Left lung (tissue), 10 donors: ENCODE measurements around the gene RAB40A. TPM values are rescaled to one million over a fixed set of nuclear protein-coding genes. Genes with fewer than 3 reads are reported as not detected.
A peak's percentile ranks its signal among the peaks of the same experiment; 100 is the strongest.
"Not testable (repeated sequence)": the region's sequence is repeated elsewhere in the genome, so short reads cannot be mapped to it uniquely, and the experiment has no call there.

ENCODE experiments used
- ATAC-seq: fragments of 200-7000 bp; cut with Tn5 transposase; one replicate; pipeline ENCODE4 v1.9.1; 2020; ENCODE audit warnings: moderate library complexity
- DNase-seq, 4 donors: peaks; one replicate each; pipeline ENCODE4 v3.0.0-alpha.2; 2013 to 2020
- H3K27ac ChIP-seq, 2 donors: fragments of 200-600 bp; sonication (generic) in 1 of 2; one replicate each; pipeline versions ENCODE4 v1.5.0 to v1.8.0; 2020 to 2021
- H3K27me3 ChIP-seq, 2 donors: fragments of 200-600 bp; sonication (generic) in 1 of 2; one replicate each; pipeline versions ENCODE4 v1.5.0 to v1.8.0; 2020 to 2021
- H3K36me3 ChIP-seq, 2 donors: fragments of 200-600 bp; sonication (generic) in 1 of 2; one replicate each; pipeline versions ENCODE4 v1.5.0 to v1.8.0; 2020 to 2021
- H3K4me1 ChIP-seq, 2 donors: fragments of 200-600 bp; one replicate each; pipeline ENCODE4 v1.8.0; 2021
- H3K4me3 ChIP-seq, 2 donors: fragments of 200-600 bp; sonication (generic) in 1 of 2; one replicate each; pipeline versions ENCODE4 v1.5.0 to v1.8.0; 2020 to 2021; ENCODE audit warnings: mild to moderate bottlenecking in 1 of 2
- H3K9me3 ChIP-seq, 2 donors: fragments of 200-600 bp; sonication (generic) in 1 of 2; one replicate each; pipeline versions ENCODE4 v1.5.0 to v1.8.0; 2020 to 2021
- intact Hi-C, 2 donors: fragments of 100-400 bp; cut with DNase I; formaldehyde crosslinking; loops; one replicate each; pipeline versions ENCODE4 v1.11.2 to v1.14.2; 2022
- polyA plus RNA-seq, 6 donors: library from polyadenylated mRNA; unstranded; fragments of 120-200 nt; gene quantifications; one replicate each; pipeline ENCODE4 v1.2.1, GENCODE V29; 2013; ENCODE audit not compliant: insufficient read length in 6 of 6
- total RNA-seq, 2 donors: library from RNA; stranded (reverse); fragmentation: NEBNext Ultra II Directional; extraction: Animal tissue kit (Norgen Biotek cat#: 25700); gene quantifications; one replicate each; pipeline ENCODE4 v1.2.1, GENCODE V29; 2021
- TF ChIP-seq, protein P1 (sequence below), 2 donors: fragments of 200-600 bp; sonication (generic) in 1 of 2; IDR thresholded peaks; one replicate each; pipeline versions ENCODE4 v1.5.0 to v1.8.0; 2021; ENCODE audit warnings: antibody characterized with exemption in 2 of 2
- donor health status: DM: no; HTN: yes; CAD: no.
- donor health status: DM: no; HTN: no; CAD: no.

The RAB40A gene
- total and polyA plus RNA-seq, 8 donors = 0.17 to 4.2 (median 3.5) TPM

DNA sequence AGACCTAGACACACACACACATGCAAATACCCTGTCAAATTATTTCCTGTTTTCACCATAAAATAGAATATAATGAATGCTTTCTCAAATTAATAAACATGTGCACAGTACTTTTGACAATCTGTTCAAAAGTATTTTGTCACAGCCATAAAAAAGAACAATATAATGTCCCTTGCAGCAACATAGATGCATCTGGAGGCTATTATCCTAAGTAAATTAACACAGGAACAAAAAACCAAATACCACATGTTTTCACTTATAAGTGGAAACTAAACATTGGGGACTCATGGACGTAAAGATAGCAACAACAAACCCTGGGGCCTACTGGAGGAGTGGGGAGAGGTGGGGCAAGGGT is 15.5 kb downstream of the RAB40A start:
- Histone ChIP-seq H3K4me3 (no peak overlapping the region), H3K9me3 (no peaks in the 10 kb centered on the region), H3K36me3 (no peaks in the 10 kb centered on the region), H3K27ac (no peak overlapping the region), H3K4me1 (no peaks in the 10 kb centered on the region), H3K27me3 (peaks cover 0 to 6% of the 10 kb centered on the region in 2 donors)
- DNase-seq (no peak), ATAC-seq (no peak)
- TF ChIP-seq, protein P1, sequence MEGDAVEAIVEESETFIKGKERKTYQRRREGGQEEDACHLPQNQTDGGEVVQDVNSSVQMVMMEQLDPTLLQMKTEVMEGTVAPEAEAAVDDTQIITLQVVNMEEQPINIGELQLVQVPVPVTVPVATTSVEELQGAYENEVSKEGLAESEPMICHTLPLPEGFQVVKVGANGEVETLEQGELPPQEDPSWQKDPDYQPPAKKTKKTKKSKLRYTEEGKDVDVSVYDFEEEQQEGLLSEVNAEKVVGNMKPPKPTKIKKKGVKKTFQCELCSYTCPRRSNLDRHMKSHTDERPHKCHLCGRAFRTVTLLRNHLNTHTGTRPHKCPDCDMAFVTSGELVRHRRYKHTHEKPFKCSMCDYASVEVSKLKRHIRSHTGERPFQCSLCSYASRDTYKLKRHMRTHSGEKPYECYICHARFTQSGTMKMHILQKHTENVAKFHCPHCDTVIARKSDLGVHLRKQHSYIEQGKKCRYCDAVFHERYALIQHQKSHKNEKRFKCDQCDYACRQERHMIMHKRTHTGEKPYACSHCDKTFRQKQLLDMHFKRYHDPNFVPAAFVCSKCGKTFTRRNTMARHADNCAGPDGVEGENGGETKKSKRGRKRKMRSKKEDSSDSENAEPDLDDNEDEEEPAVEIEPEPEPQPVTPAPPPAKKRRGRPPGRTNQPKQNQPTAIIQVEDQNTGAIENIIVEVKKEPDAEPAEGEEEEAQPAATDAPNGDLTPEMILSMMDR (IDR thresholded peaks at IDR 0.05) = no peak
- intact Hi-C loops = no loop called here

DNA sequence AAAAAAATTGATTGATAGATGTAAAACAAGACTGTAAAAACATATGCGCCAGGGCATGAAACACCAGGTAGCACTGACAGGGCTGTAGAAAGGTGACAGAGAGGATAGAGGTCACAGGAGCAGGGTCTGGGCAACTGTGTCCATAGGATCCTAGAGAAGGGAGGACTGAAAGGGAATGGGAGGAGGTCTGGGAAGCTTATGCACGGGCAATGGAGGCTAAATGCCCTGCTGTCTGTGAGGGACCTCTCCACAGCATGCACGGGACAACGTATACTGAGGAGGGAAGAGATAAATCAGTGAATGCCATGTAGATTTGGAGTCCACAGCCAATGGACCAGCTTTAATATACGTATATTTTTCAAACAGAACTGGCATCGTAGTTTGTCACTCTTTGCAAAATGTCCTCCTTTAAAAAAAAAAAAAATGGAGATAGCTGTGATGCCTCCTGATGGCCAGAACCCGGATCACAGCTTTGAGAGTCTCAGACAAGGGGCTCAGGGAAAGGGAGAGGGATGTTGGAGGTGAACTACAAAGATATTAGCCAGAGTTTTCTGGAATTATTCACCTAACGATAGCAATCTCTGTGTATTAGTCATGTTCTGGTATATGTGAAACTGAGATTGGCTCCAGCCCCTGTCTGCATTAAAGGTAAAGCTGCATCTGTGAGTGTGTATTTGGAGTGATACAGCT is 16.0 kb downstream of the RAB40A start:
- Histone ChIP-seq H3K9me3 (no peaks in the 10 kb centered on the region), H3K27ac (no peak overlapping the region), H3K4me3 (no peak overlapping the region), H3K4me1 (no peaks in the 10 kb centered on the region), H3K27me3 (peaks cover 0 to 6% of the 10 kb centered on the region in 2 donors), H3K36me3 (no peaks in the 10 kb centered on the region)
- intact Hi-C loops = no loop called here
- ATAC-seq = no peak
- no peak for DNase-seq
- TF ChIP-seq, protein P1 (IDR thresholded peaks at IDR 0.05) = no peak

DNA sequence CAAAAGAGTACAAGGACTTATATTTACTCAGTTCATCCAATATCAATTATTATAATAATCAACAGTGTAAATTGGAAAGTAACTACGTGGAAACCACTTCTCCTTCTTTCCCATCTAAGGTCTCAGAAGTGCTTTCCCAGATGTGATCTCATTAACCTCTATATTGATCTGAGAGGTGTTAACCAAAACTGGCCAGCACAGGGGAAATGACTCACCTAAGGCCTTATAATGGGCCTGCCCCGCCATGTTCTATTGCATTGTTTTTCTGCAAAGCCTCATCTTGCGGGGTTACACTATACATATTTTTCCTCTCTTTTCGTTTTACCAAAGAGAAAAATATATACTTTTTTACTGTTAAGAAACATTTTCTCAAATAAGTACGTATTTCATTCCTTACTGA is 20.5 kb downstream of the RAB40A start:
- Histone ChIP-seq H3K36me3 (no peaks in the 10 kb centered on the region), H3K27me3 (no peaks in the 10 kb centered on the region), H3K4me3 (no peak overlapping the region), H3K4me1 (no peaks in the 10 kb centered on the region), H3K27ac (no peak overlapping the region), H3K9me3 (no peaks in the 10 kb centered on the region)
- intact Hi-C loops = no loop called here
- ATAC-seq = no peak
- no peak for DNase-seq
- TF ChIP-seq, protein P1 (IDR thresholded peaks at IDR 0.05) = no peak

DNA sequence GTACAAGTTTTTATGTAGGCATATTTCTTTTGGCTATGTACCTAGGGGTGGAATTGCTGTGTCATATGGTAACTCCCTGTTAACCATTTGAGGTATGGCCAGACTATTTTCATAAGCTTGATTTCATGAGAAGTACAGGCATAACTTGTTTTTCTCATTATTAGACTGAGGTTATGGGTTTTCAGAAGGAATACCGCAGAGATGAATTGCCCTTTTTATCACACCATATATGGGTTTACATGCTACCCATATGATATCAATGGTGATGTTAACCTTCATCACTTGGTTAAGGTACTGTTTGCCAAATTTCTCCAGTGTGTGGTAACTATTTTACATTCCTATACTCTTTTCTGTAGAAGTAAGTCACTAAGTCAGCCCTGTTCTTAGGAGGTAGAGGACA is 23.5 kb downstream of the RAB40A start:
- DNase-seq (no peak), ATAC-seq (no peak)
- H3K4me3 ChIP-seq = no peak overlapping the region
- no peak overlapping the region for H3K27ac ChIP-seq
- no peaks in the 10 kb centered on the region for H3K4me1 ChIP-seq
- H3K36me3 ChIP-seq = no peaks in the 10 kb centered on the region
- TF ChIP-seq, protein P1 (IDR thresholded peaks at IDR 0.05) = no peak
- intact Hi-C loops = no loop called here
- no peaks in the 10 kb centered on the region for H3K9me3 ChIP-seq
- no peaks in the 10 kb centered on the region for H3K27me3 ChIP-seq

DNA sequence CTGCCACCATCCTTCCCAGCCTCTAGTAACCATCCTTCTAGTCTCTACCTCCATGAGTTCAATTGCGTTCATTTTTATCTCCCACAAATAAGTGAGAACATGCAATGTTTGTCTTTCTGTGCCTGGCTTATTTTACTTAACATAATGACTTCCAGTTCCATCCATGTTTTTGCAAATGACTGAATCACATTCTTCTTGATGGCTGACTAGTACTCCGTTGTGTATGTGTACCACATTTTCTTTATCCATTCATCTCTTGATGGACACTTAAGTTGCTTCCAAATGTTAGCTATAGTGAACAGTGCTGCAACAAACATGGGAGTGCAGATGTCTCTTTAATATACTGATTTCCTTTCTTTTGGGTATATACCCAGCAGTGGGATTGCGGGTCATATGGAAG is 25.7 kb downstream of the RAB40A start:
- intact Hi-C loops, H3K4me3 ChIP-seq, H3K27ac ChIP-seq, H3K36me3 ChIP-seq, DNase-seq, H3K27me3 ChIP-seq, ATAC-seq, H3K4me1 ChIP-seq, H3K9me3 ChIP-seq: not testable (repeated sequence)

DNA sequence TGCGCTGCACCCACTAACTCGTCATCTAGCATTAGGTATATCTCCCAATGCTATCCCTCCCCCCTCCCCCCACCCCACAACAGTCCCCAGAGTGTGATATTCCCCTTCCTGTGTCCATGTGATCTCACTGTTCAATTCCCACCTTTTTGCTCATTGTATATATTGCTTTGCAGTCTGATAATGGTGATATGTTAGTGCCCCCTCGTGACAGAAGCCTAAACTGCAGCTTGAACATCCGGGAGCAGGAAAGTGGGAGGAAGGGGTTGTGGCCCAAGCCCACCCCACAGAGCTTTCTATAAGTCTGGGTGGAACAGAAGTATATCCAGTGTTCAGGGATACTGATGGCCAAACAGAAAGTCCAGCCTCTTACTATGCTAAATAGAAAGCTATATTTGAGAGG is 29.6 kb downstream of the RAB40A start:
- H3K27ac ChIP-seq, H3K27me3 ChIP-seq, H3K4me1 ChIP-seq, intact Hi-C loops, H3K9me3 ChIP-seq, H3K36me3 ChIP-seq, H3K4me3 ChIP-seq: not testable (repeated sequence)
- peak; percentile 59 for ATAC-seq
- TF ChIP-seq, protein P1 (IDR thresholded peaks at IDR 0.05) = peak; percentile 24 to 40
- peak in 1 of 4 donors; percentile 9 for DNase-seq
